AG04450 (cell line): ENCODE data around the gene PLXDC2. TPM values are rescaled to one million over a fixed set of nuclear protein-coding genes. Genes with fewer than 3 reads are reported as not detected.

ENCODE experiments used
- CTCF ChIA-PET: fragments of 300-600, 350-600 bp; formaldehyde crosslinking; extraction: SDS; loops from one replicate; lab custom pipeline; 2022; ENCODE audit warnings: antibody characterized with exemption, inconsistent platforms; lab: Charles Lee
- POLR2A ChIA-PET: fragments of 350-600 bp; formaldehyde crosslinking; extraction: SDS; loops from one replicate; lab custom pipeline; 2021; ENCODE audit warnings: antibody characterized with exemption, inconsistent platforms; lab: Yijun Ruan, JAX
- DNase-seq: peaks from one replicate; pipeline ENCODE4 v3.0.0-alpha.2; 2011; ENCODE audit warnings: low read depth, low spot score
- H3K27ac ChIP-seq: one replicate; pipeline ENCODE4 v1.5.1; 2012; ENCODE audit warnings: low read depth, low read length, control low read depth
- H3K27me3 ChIP-seq: one replicate; pipeline ENCODE4 v1.6.0; 2012; ENCODE audit warnings: low read length; ENCODE audit not compliant: control insufficient read depth, insufficient read depth
- H3K4me3 ChIP-seq: 2 replicates; pipeline ENCODE4 v1.5.1; 2011; ENCODE audit warnings: mild to moderate bottlenecking, low read depth, low read length, control low read depth
- H3K9me3 ChIP-seq: 2 replicates; pipeline ENCODE4 v1.5.1; 2012; ENCODE audit warnings: low read length; ENCODE audit not compliant: control insufficient read depth, insufficient read depth
- polyA plus RNA-seq: library from polyadenylated mRNA; depleted of rRNA; stranded (reverse); fragments of >200 nt; gene quantifications from 2 replicates; pipeline ENCODE4 v1.2.3, GENCODE V29; 2011
- TF ChIP-seq, protein P1 (sequence below): IDR thresholded peaks from 2 replicates; pipeline ENCODE4 v1.5.1; 2011; ENCODE audit warnings: low read depth, low read length, control low read depth, inconsistent platforms

Gene PLXDC2
- polyA plus RNA-seq, 1 experiment, result 10.4 TPM

DNA sequence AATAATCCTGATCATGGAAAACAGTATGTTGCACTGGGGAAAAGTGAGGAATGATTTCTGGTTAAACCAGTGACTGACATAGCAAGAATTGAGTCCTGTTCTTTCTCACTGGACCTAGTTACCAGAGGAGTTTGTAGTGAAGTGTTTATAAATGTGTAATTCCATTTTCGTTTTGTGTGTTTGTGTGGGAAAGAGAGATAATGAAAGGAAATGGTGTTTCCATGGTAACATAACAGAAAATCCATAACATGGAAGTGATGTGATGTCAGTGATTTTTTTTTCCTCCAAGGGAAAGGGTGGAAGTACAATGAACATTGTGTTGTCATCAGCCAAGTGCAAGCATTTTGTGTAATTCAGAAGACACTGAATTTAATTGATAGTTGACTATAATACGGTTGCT lies 283.9 kb downstream of the PLXDC2 start:
- DNase-seq, result no peak
- ChIA-PET CTCF (no interaction called here), POLR2A (no interaction called here)
- TF ChIP-seq, protein P1, sequence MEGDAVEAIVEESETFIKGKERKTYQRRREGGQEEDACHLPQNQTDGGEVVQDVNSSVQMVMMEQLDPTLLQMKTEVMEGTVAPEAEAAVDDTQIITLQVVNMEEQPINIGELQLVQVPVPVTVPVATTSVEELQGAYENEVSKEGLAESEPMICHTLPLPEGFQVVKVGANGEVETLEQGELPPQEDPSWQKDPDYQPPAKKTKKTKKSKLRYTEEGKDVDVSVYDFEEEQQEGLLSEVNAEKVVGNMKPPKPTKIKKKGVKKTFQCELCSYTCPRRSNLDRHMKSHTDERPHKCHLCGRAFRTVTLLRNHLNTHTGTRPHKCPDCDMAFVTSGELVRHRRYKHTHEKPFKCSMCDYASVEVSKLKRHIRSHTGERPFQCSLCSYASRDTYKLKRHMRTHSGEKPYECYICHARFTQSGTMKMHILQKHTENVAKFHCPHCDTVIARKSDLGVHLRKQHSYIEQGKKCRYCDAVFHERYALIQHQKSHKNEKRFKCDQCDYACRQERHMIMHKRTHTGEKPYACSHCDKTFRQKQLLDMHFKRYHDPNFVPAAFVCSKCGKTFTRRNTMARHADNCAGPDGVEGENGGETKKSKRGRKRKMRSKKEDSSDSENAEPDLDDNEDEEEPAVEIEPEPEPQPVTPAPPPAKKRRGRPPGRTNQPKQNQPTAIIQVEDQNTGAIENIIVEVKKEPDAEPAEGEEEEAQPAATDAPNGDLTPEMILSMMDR, result no peak
- no peaks in the 10 kb centered on the region for H3K27me3 ChIP-seq
- no peak overlapping the region for H3K27ac ChIP-seq
- H3K9me3 ChIP-seq, result no peaks in the 10 kb centered on the region
- H3K4me3 ChIP-seq, result no peak overlapping the region

DNA sequence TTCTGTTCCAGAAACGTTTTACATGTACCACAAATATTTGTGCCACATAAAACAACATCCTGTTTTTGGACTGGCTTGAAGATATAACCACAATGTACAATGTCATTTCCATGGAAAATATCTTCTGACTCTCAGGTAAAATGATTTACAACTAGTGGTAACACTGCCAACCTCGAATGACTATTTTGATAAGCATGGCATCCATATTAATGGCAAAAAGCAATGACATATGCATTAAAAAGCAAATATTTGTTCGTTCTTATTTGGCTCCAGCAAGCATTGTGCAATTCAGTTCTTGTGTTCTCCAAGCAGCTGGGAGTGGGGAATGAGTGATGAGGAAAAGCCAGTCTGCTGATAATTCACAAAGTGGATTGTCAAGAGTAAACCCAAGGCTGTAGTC lies 289.0 kb downstream of the PLXDC2 start:
- TF ChIP-seq, protein P1, result no peak
- DNase-seq, result no peak
- Histone ChIP-seq H3K27ac (peak overlapping the region; percentile 32), H3K9me3 (no peaks in the 10 kb centered on the region), H3K27me3 (no peaks in the 10 kb centered on the region), H3K4me3 (no peak overlapping the region)
- ChIA-PET CTCF (interaction anchor here (0.6 kb wide), 1 partner anchor 114 kb away, joined by 3 read pairs; no protein-coding TSS in a partner anchor), POLR2A (interaction anchor here (0.6 kb wide), 1 partner anchor 1423 kb away, joined by 4 read pairs; no protein-coding TSS in a partner anchor)

DNA sequence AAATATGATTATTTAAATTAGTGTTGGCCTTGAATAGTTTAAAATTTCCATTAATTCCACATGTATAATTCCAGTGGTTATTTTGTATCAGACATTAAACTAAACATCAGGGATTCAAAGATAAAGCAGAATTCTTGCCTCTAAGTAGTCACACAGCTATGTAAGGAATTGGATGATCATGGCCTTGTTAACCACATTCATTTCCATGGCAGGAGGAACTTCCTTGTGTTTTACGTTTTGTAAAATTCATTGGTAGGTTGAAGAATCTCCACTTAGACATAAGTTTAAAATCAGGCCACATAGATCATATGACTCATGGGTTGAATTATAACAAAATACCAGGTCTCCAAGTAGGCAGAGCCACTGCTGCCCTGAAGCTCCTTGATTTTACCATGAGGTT lies 289.7 kb downstream of the PLXDC2 start:
- ChIA-PET CTCF (interaction anchor here (0.6 kb wide), 1 partner anchor 115 kb away, joined by 3 read pairs; no protein-coding TSS in a partner anchor), POLR2A (no interaction called here)
- H3K9me3 ChIP-seq, result no peaks in the 10 kb centered on the region
- H3K27ac ChIP-seq, result peak overlapping the region; percentile 47
- TF ChIP-seq, protein P1, result no peak
- H3K4me3 ChIP-seq, result no peak overlapping the region
- no peaks in the 10 kb centered on the region for H3K27me3 ChIP-seq
- DNase-seq, result peak; percentile 30

DNA sequence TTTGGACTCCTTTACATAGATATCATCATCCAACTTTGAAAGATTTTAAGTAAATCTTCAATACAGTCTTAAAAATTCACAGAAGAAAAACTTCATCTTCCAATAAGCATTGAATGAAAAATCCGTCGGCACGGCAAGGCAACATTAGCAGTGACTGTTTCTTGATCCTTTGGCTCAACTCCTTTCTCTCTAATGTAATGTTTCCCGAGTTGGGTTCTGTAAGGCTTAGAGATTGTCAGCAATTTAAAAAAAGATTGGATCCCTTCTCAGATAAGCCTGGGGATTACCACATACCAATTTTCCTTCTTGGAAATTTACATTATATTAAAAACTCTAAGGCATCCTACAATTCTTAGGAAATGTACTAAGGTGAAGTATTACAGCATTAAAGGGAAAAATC lies 291.8 kb downstream of the PLXDC2 start:
- Histone ChIP-seq H3K4me3 (no peak overlapping the region), H3K27ac (no peak overlapping the region), H3K27me3 (no peaks in the 10 kb centered on the region), H3K9me3 (no peaks in the 10 kb centered on the region)
- ChIA-PET CTCF (no interaction called here), POLR2A (no interaction called here)
- no peak for DNase-seq
- TF ChIP-seq, protein P1, result no peak

DNA sequence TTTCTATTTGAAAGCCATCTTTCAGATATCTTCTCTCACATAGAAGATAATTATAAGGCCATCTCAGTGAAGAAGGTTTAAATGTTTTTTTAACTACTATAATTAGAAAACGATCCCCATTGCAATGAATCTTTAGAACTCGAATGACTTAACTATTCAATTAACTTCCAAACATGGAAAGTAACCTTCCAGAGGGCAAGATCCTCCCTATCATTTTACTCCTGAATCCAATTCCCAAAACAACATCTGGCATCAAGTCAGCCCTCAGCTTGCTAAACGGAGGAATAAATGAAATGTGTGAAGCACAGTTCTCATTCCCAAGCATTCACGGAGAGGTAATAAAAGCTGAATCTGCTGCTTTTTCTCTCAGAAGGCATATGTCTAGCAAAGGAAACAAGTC lies 293.4 kb downstream of the PLXDC2 start:
- CTCF ChIA-PET, result no interaction called here
- DNase-seq, result no peak
- POLR2A ChIA-PET, result no interaction called here

More for the DNA sequence above, 293.4 kb downstream of the PLXDC2 start:
- Histone ChIP-seq H3K9me3 (no peaks in the 10 kb centered on the region), H3K27me3 (no peaks in the 10 kb centered on the region), H3K4me3 (no peak overlapping the region), H3K27ac (no peak overlapping the region)
- TF ChIP-seq, protein P1, result no peak
